T-cell (primary cell): ENCODE data around the gene ARPC4. TPM values are rescaled to one million over a fixed set of nuclear protein-coding genes. Genes with fewer than 3 reads are reported as not detected.
A peak's percentile ranks its signal among the peaks of the same experiment; 100 is the strongest.
"Not testable (repeated sequence)": the region's sequence is repeated elsewhere in the genome, so short reads cannot be mapped to it uniquely, and the experiment has no call there.

Experiments
- ATAC-seq, 4 experiments: fragments of 200-7000 bp in 3 of 4; fragments of 150-1000 bp in 1 of 4; cut with Tn5 transposase; replicated peaks in 1 of 4; 1 replicate in 3 of 4; 2 replicates in 1 of 4; pipeline ENCODE4 v1.10.0; 2021; ENCODE audit warnings: moderate library complexity in 3 of 4, mild to moderate bottlenecking in 2 of 4, moderate number of reproducible peaks in 1 of 4
- CTCF ChIA-PET, 2 donors: fragments of 300-600 bp; sonication (Branson Sonifier 250); formaldehyde crosslinking; loops; one replicate each; lab custom pipeline; 2022; ENCODE audit warnings: antibody characterized with exemption in 2 of 2; lab: Charles Lee
- POLR2A ChIA-PET, 2 donors: fragments of 300-600 bp; sonication (Branson Sonifier 250); formaldehyde crosslinking; loops; one replicate each; lab custom pipeline; 2022; ENCODE audit warnings: antibody characterized with exemption in 2 of 2; lab: Charles Lee
- DNase-seq, 35 experiments: peaks; one replicate each; pipeline versions ENCODE4 v3.0.0 to v3.0.0-alpha.2; 2013 to 2023
- H3K27ac ChIP-seq: one replicate; pipeline ENCODE4 v1.5.1; 2013; ENCODE audit warnings: low read length
- H3K27me3 ChIP-seq, 2 experiments: replicated peaks in 1 of 2; 1 replicate in 1 of 2; 2 replicates in 1 of 2; pipeline versions ENCODE4 v1.6.1 to v1.7.0; 2013; ENCODE audit warnings: low read length in 1 of 2, mixed read lengths in 1 of 2; ENCODE audit not compliant: control insufficient read depth in 2 of 2, insufficient read depth in 2 of 2; ENCODE audit errors: extremely low read depth in 1 of 2
- H3K36me3 ChIP-seq, 2 donors: 1 replicate in 1 of 2; 2 replicates in 1 of 2; pipeline versions ENCODE4 v1.6.1 to v1.7.0; 2013; ENCODE audit warnings: low read length in 1 of 2; ENCODE audit not compliant: control insufficient read depth in 2 of 2, insufficient read depth in 1 of 2; ENCODE audit errors: extremely low read depth in 1 of 2
- H3K4me1 ChIP-seq, 2 experiments: 1 replicate in 1 of 2; 2 replicates in 1 of 2; pipeline versions ENCODE4 v1.6.1 to v1.7.0; 2013; ENCODE audit warnings: low read length in 2 of 2, mixed read lengths in 1 of 2; ENCODE audit not compliant: insufficient read depth in 2 of 2, control insufficient read depth in 1 of 2; ENCODE audit errors: extremely low read depth in 1 of 2
- H3K4me3 ChIP-seq, 2 donors: 1 replicate in 1 of 2; 2 replicates in 1 of 2; pipeline versions ENCODE4 v1.5.1 to v1.7.0; 2013; ENCODE audit warnings: mild to moderate bottlenecking in 2 of 2, low read length in 1 of 2, moderate library complexity in 1 of 2; ENCODE audit not compliant: control insufficient read depth in 1 of 2; ENCODE audit errors: extremely low read depth in 1 of 2
- H3K9me3 ChIP-seq: 2 replicates; pipeline ENCODE4 v1.7.0; 2013
- H3K27ac Mint-ChIP-seq, 2 donors: one replicate each; pipeline ENCODE4 v1.8.0; 2020 to 2021; ENCODE audit warnings: mild to moderate bottlenecking in 2 of 2, mixed read lengths in 2 of 2
- H3K27me3 Mint-ChIP-seq, 2 donors: one replicate each; pipeline ENCODE4 v1.8.0; 2021 to 2022; ENCODE audit warnings: mixed read lengths in 2 of 2
- H3K36me3 Mint-ChIP-seq: one replicate; pipeline ENCODE4 v1.8.0; 2021; ENCODE audit warnings: mixed read lengths
- H3K4me1 Mint-ChIP-seq, 3 donors: one replicate each; pipeline ENCODE4 v1.8.0; 2020 to 2022; ENCODE audit warnings: mixed read lengths in 3 of 3, mild to moderate bottlenecking in 1 of 3
- H3K4me3 Mint-ChIP-seq, 3 donors: one replicate each; pipeline ENCODE4 v1.8.0; 2020 to 2022; ENCODE audit warnings: mild to moderate bottlenecking in 3 of 3, mixed read lengths in 3 of 3, moderate library complexity in 3 of 3
- H3K9me3 Mint-ChIP-seq, 3 donors: one replicate each; pipeline ENCODE4 v1.8.0; 2020 to 2022; ENCODE audit warnings: mixed read lengths in 3 of 3
- WGBS: methylation state at CpG from one replicate; pipeline ENCODE4 v1.1.5; 2013; ENCODE audit warnings: missing lambda C conversion rate; ENCODE audit not compliant: insufficient coverage; 5-methylcytosine and 5-hydroxymethylcytosine counted together
- total RNA-seq, 35 experiments: library from RNA in 6 of 35; stranded (reverse) in 6 of 35; fragments of 120-200 nt in 1 of 35; gene quantifications; one replicate each; pipeline versions ENCODE4 v1.2.1 to v1.2.4 and lab custom pipeline; 2013 to 2026

Gene ARPC4
- total RNA-seq, 5 donors from 2014 or later (not counting 1 experiment from before 2014, with no cell fraction given), result 144 to 160 (median 147) TPM

DNA sequence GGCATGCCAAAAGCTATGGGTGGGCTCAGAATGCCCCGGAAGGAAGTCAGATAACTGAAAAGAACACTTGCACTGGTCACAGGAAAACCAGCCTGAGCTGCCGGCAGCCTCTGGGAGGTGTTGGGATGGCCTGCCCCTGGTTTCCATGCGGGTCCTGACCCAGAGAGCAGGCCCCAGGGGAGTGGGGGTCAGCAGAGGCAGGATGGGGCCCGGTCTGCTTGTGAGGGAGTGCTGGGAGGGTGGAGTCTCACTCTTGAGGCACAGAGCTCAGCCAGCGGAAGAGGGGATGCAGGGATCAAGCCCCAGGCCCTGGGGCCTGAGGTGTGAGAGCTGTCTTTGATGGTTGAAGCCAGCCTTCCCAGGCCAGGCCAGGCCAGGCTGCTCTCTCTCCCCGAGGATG is 53.3 kb downstream of the ARPC4 start:
- Mint-ChIP-seq H3K4me1 (peaks cover 21 to 31% (median 30%) of the 10 kb centered on the region in 3 donors), H3K27ac (no peak overlapping the region), H3K27me3 (no peaks in the 10 kb centered on the region), H3K36me3 (peaks cover 6% of the 10 kb centered on the region), H3K9me3 (no peaks in the 10 kb centered on the region), H3K4me3 (no peak overlapping the region)
- Histone ChIP-seq H3K36me3 (peaks cover 4 to 6% of the 10 kb centered on the region in 2 donors), H3K4me1 (peaks cover 7 to 25% of the 10 kb centered on the region in 2 experiments), H3K27me3 (no peaks in the 10 kb centered on the region), H3K9me3 (no peaks in the 10 kb centered on the region), H3K4me3 (no peak overlapping the region), H3K27ac (no peak overlapping the region)
- POLR2A ChIA-PET, result interaction anchor here in 1 of 2 donors (0.7 kb wide), 1 partner anchor 47 kb away, joined by 3 read pairs; no protein-coding TSS in a partner anchor
- 89% methylated on average over 6 of the region's 6 CpGs for whole genome bisulfite sequencing
- ATAC-seq, result no peak
- CTCF ChIA-PET, result interaction anchor here in 1 of 2 donors (0.6 to 0.8 kb wide), 2 partner anchors 53 to 291 kb away, joined by 3 read pairs; partner anchors contain the start of gene ARPC4
- DNase-seq, result no peak

DNA sequence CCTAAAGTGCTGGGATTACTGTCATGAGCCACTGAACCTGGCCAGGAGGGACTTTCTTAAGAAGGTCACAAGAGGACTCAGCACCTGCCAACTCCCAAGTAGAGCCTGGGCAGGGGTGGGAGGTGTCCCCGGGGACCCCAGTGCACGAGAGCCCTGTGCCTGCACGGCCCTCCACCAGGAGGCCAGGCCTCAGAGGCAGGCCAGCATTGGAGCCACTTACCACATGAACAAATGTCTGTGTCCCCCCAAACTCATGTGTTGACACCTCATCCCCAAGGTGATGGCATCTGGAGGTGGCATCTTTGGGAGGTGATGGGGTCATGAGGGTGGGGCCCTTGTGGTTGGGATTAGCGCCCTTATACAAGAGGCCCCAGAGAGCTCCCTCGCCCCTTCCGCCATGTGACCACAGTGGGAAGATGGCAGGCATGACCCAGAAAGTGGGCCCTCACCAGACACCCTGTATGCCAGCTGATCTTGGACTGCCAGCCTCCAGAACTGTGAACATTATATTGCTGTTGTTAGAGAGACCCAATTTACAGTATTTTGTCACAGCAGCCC is 54.1 kb downstream of the ARPC4 start:
- Mint-ChIP-seq H3K27me3 (no peaks in the 10 kb centered on the region), H3K4me3 (no peak overlapping the region), H3K4me1 (peaks cover 18 to 27% (median 27%) of the 10 kb centered on the region in 3 donors), H3K27ac (no peak overlapping the region), H3K9me3 (no peaks in the 10 kb centered on the region), H3K36me3 (peaks cover 1% of the 10 kb centered on the region)
- H3K4me3 ChIP-seq, result no peak overlapping the region
- no peaks in the 10 kb centered on the region for H3K36me3 ChIP-seq
- POLR2A ChIA-PET, result no interaction called here
- H3K27ac ChIP-seq, result no peak overlapping the region
- peaks cover 7 to 23% of the 10 kb centered on the region in 2 experiments for H3K4me1 ChIP-seq
- CTCF ChIA-PET, result no interaction called here
- no peaks in the 10 kb centered on the region for H3K27me3 ChIP-seq
- DNase-seq, result no peak
- H3K9me3 ChIP-seq, result no peaks in the 10 kb centered on the region
- ATAC-seq, result no peak
- 100% methylated on average over 3 of the region's 6 CpGs for WGBS

DNA sequence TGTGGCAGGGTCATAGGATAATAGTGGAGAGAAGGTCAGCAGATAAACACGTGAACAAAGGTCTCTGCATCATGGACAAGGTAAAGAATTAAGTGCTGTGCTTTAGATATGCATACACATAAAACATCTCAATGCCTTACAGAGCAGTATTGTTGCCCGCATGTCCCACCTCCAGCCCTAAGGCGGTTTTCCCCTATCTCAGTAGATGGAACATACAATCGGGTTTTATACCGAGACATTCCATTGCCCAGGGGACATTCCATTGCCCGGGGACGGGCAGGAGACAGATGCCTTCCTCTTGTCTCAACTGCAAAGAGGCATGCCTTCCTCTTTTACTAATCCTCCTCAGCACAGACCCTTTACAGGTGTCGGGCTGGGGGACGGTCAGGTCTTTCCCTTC is 55.0 kb downstream of the ARPC4 start:
- ATAC-seq, H3K36me3 ChIP-seq, H3K27ac Mint-ChIP-seq, H3K27ac ChIP-seq, H3K4me3 Mint-ChIP-seq, H3K36me3 Mint-ChIP-seq, CTCF ChIA-PET, DNase-seq, POLR2A ChIA-PET, H3K9me3 Mint-ChIP-seq, H3K27me3 ChIP-seq, H3K27me3 Mint-ChIP-seq, H3K9me3 ChIP-seq, H3K4me3 ChIP-seq: not testable (repeated sequence)
- H3K4me1 Mint-ChIP-seq, result peaks cover 12 to 20% (median 18%) of the 10 kb centered on the region in 3 donors
- H3K4me1 ChIP-seq, result peaks cover 7 to 15% of the 10 kb centered on the region in 2 experiments
- 100% methylated on average over 2 of the region's 9 CpGs for WGBS

DNA sequence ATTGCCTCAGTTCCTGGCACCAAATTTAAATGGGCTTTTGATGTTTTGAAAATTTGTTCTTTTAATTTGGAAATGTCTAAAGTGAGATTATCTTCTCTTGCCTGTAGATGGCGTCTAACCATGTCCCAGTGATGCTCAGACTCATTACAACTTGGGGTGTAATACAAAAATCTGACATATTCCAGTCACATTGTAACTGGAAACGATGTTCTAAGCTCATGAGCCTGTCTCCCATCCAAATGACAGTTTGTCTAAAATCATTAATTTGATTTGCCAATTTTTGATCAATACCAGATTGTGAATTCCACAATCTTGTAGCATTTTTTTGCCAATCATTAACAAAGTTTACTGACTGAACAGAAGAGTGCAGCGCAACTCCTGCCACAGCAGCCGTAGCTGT is 56.0 kb downstream of the ARPC4 start:
- H3K27me3 ChIP-seq, POLR2A ChIA-PET, ATAC-seq, H3K4me3 ChIP-seq, H3K36me3 ChIP-seq, H3K27me3 Mint-ChIP-seq, H3K27ac ChIP-seq, H3K4me3 Mint-ChIP-seq, H3K9me3 ChIP-seq, H3K9me3 Mint-ChIP-seq, H3K27ac Mint-ChIP-seq, H3K36me3 Mint-ChIP-seq: not testable (repeated sequence)
- peaks cover 8 to 19% (median 14%) of the 10 kb centered on the region in 3 donors for H3K4me1 Mint-ChIP-seq
- CTCF ChIA-PET, result interaction anchor here in 1 of 2 donors (0.6 kb wide), 1 partner anchor 1956 kb away, joined by 5 read pairs; no protein-coding TSS in a partner anchor
- no CpG with 5 or more reads among the region's 4 CpGs for WGBS
- peak in 2 of 35 experiments; percentile 7 to 60 for DNase-seq
- peaks cover 4 to 11% of the 10 kb centered on the region in 2 experiments for H3K4me1 ChIP-seq

DNA sequence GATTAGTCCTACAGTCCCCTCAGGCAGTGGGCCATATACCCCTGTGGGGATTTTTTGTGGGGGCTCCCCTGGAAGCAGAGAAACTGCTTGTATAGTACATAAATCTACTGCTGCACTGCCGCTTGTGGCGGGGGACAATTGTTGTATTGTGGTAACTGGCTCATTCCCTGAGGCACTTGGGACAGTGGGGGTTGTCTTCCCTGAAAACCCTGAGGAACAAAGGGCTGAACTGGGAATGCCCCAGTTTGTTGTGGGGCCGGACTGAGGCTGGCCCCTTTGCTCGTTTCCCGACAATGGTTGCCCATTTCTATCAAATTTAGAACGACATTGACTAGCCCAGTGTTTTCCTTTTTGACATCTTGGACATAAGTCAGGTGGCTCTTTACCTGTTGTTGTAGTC is 58.5 kb downstream of the ARPC4 start:
- DNase-seq, H3K4me3 Mint-ChIP-seq, H3K9me3 ChIP-seq, H3K27me3 ChIP-seq, H3K9me3 Mint-ChIP-seq, H3K36me3 Mint-ChIP-seq, H3K4me1 ChIP-seq, H3K36me3 ChIP-seq, CTCF ChIA-PET, ATAC-seq, H3K27ac Mint-ChIP-seq, H3K27me3 Mint-ChIP-seq, H3K4me3 ChIP-seq, H3K27ac ChIP-seq: not testable (repeated sequence)
- 83% methylated on average over 5 of the region's 6 CpGs for WGBS
- POLR2A ChIA-PET, result interaction anchor here in 1 of 2 donors (0.6 kb wide), 1 partner anchor 37 kb away, joined by 3 read pairs; no protein-coding TSS in a partner anchor
- peaks cover 0 to 13% (median 6%) of the 10 kb centered on the region in 3 donors for H3K4me1 Mint-ChIP-seq

DNA sequence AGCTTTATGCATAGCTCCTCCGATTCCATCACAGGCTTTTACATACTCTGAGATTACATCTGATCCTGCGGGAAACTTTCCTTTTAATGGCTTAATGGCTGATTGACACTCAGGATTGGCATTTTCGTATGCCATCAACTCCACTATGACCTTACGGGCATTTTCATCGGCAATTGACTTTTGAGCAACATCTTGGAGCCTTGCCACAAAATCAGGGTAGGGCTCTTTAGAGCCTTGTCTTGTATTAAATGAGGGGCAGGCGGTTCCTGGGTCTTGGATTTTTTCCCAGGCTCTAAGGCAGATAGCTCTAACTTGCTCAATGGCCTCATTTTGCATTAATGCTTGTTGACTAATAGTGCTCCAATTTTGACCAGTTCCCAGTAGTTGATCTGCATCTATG is 59.0 kb downstream of the ARPC4 start:
- 65% methylated on average over 2 of the region's 6 CpGs for WGBS
- peaks cover 0 to 13% (median 6%) of the 10 kb centered on the region in 3 donors for H3K4me1 Mint-ChIP-seq
- H3K4me3 ChIP-seq, CTCF ChIA-PET, H3K9me3 Mint-ChIP-seq, H3K27ac ChIP-seq, H3K4me3 Mint-ChIP-seq, H3K9me3 ChIP-seq, H3K27me3 Mint-ChIP-seq, ATAC-seq, H3K27ac Mint-ChIP-seq, DNase-seq, H3K4me1 ChIP-seq, H3K36me3 Mint-ChIP-seq, H3K36me3 ChIP-seq, H3K27me3 ChIP-seq: not testable (repeated sequence)
- POLR2A ChIA-PET, result interaction anchor here in 1 of 2 donors (0.6 kb wide), 1 partner anchor 37 kb away, joined by 3 read pairs; no protein-coding TSS in a partner anchor
